GM13977 (cell line): ENCODE data around the gene SLC16A9.

Source experiments
- DNase-seq: peaks from one replicate; pipeline ENCODE4 v3.0.0; 2012; ENCODE audit warnings: low spot score
- in situ Hi-C: fragments of 300-500 bp; cut with MboI; formaldehyde crosslinking; loops from one replicate; pipeline ENCODE4 v1.12.0; 2022; ENCODE audit warnings: low sequenced_read_pairs, low pct_unique_long_range_greater_than_20kb, mixed read lengths, inconsistent platforms; ENCODE audit not compliant: unreplicated experiment
- TF ChIP-seq, protein P1 (sequence below): IDR thresholded peaks from 2 replicates; pipeline ENCODE4 v1.5.1; 2012; ENCODE audit warnings: mild to moderate bottlenecking, control low read depth; ENCODE audit not compliant: insufficient read depth; ENCODE audit errors: extremely low read depth, missing control alignments

The SLC16A9 gene

GRCh38 chr10:59601985-59602384 lies 107.7 kb downstream of the SLC16A9 start:
- in situ Hi-C loops, result loop anchor here (25.0 kb wide), 2 partner anchors 365 to 815 kb away; no protein-coding TSS in a partner anchor

More at GRCh38 chr10:59601985-59602384, 107.7 kb downstream of the SLC16A9 start:
- no peak for DNase-seq
- TF ChIP-seq, protein P1, sequence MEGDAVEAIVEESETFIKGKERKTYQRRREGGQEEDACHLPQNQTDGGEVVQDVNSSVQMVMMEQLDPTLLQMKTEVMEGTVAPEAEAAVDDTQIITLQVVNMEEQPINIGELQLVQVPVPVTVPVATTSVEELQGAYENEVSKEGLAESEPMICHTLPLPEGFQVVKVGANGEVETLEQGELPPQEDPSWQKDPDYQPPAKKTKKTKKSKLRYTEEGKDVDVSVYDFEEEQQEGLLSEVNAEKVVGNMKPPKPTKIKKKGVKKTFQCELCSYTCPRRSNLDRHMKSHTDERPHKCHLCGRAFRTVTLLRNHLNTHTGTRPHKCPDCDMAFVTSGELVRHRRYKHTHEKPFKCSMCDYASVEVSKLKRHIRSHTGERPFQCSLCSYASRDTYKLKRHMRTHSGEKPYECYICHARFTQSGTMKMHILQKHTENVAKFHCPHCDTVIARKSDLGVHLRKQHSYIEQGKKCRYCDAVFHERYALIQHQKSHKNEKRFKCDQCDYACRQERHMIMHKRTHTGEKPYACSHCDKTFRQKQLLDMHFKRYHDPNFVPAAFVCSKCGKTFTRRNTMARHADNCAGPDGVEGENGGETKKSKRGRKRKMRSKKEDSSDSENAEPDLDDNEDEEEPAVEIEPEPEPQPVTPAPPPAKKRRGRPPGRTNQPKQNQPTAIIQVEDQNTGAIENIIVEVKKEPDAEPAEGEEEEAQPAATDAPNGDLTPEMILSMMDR, result no peak
